HCT116 (cell line): ENCODE data around the gene CACNA2D3.

Source experiments
- CTCF ChIP-seq, 3 experiments: fragments of 200-600 bp in 1 of 3; sonication (generic) in 1 of 3; IDR thresholded peaks in 2 of 3; conservative IDR thresholded peaks in 1 of 3; 2 replicates each; pipeline ENCODE4 v1.5.1; 2012 to 2017; ENCODE audit warnings: low read depth in 2 of 3, low read length in 2 of 3, antibody characterized with exemption in 1 of 3, borderline replicate concordance in 1 of 3, control low read depth in 1 of 3, mild to moderate bottlenecking in 1 of 3, mixed read lengths in 1 of 3, mixed run types in 1 of 3, moderate library complexity in 1 of 3; ENCODE audit not compliant: insufficient read depth in 1 of 3
- EZH2 ChIP-seq: fragments of 200-600 bp; sonication (generic); IDR thresholded peaks from 2 replicates; pipeline ENCODE4 v1.6.1; 2017; ENCODE audit warnings: antibody characterized with exemption, mixed run types
- JUND ChIP-seq: IDR thresholded peaks from 2 replicates; pipeline ENCODE4 v1.6.1; 2012
- POLR2A ChIP-seq: IDR thresholded peaks from 2 replicates; pipeline ENCODE4 v1.7.0; 2011; ENCODE audit warnings: borderline replicate concordance; ENCODE audit not compliant: insufficient read depth, insufficient read length; ENCODE audit errors: extremely low read depth
- POLR2AphosphoS5 ChIP-seq: IDR thresholded peaks from 2 replicates; pipeline ENCODE4 v1.6.1; 2011; ENCODE audit warnings: mild to moderate bottlenecking, low read depth, low read length, moderate library complexity
- YY1 ChIP-seq: IDR thresholded peaks from 2 replicates; pipeline ENCODE4 v1.6.1; 2011; ENCODE audit warnings: low read length, low read depth, moderate library complexity, mild to moderate bottlenecking; ENCODE audit not compliant: insufficient replicate concordance; ENCODE audit errors: extremely low read depth
- ZNF274 ChIP-seq: fragments of 200-500 bp; sonication (Bioruptor generic); IDR thresholded peaks from 2 replicates; pipeline ENCODE4 v1.6.1; 2014; ENCODE audit warnings: mild to moderate bottlenecking, low read depth, low read length, inconsistent platforms
- TF ChIP-seq, protein P1 (sequence below): IDR thresholded peaks from 2 replicates; pipeline ENCODE4 v1.6.1; 2011; ENCODE audit warnings: mild to moderate bottlenecking, low read length, moderate library complexity; ENCODE audit not compliant: insufficient replicate concordance; ENCODE audit errors: extremely low read depth

DNA sequence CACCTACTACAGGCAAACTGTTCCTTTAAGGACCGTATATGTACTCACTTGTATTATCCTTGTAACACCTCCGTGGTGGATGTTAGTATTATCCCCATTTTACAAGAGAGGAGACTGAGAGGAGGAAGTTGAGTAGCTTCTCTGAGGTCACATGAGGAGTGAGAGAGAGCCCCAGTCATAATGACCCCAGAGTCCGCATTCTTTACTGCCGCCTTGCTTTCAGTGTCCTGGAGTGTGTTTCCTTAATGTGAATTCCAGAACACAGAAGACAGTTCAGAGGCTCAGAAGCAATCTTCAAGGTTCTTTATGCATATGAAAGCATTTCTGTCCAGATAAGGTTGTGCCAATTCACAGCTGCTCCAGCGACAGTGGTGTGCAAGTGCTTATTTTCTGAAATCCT lies 199.2 kb downstream of the CACNA2D3 start:
- TF ChIP-seq CTCF (IDR thresholded peaks at IDR 0.05 in 2 of 3, conservative IDR thresholded peaks at IDR 0.05 in 1 of 3; ENCODE audit: borderline replicate concordance in 1 of 3, insufficient read depth in 1 of 3, low read depth in 2 of 3, low read length in 2 of 3) (no peak), POLR2AphosphoS5 (no peak), YY1 (no peak), EZH2 (no peak), POLR2A (no peak), JUND (no peak), ZNF274 (no peak)
- TF ChIP-seq, protein P1, sequence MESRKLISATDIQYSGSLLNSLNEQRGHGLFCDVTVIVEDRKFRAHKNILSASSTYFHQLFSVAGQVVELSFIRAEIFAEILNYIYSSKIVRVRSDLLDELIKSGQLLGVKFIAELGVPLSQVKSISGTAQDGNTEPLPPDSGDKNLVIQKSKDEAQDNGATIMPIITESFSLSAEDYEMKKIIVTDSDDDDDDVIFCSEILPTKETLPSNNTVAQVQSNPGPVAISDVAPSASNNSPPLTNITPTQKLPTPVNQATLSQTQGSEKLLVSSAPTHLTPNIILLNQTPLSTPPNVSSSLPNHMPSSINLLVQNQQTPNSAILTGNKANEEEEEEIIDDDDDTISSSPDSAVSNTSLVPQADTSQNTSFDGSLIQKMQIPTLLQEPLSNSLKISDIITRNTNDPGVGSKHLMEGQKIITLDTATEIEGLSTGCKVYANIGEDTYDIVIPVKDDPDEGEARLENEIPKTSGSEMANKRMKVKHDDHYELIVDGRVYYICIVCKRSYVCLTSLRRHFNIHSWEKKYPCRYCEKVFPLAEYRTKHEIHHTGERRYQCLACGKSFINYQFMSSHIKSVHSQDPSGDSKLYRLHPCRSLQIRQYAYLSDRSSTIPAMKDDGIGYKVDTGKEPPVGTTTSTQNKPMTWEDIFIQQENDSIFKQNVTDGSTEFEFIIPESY, result no peak
